Measurements from ENCODE around the gene WNT6. TPM values are rescaled to one million over a fixed set of nuclear protein-coding genes. Genes with fewer than 3 reads are reported as not detected.

Gene WNT6
- total and polyA plus RNA-seq, 4 experiments from 2014 or later, result 0.26 TPM; not detected in 3

- Histone ChIP-seq H3K36me3 (ENCODE audit: insufficient read depth, low read length) (no peaks in the 10 kb centered on the region), H3K4me3 (ENCODE audit: low read length in 2 of 2) (no peak overlapping the region), H3K9me3 (ENCODE audit: control insufficient read depth in 1 of 2, low read length in 2 of 2) (no peaks in the 10 kb centered on the region), H3K27ac (ENCODE audit: low read depth, low read length) (no peak overlapping the region), H3K27me3 (ENCODE audit: insufficient read depth, low read length) (no peaks in the 10 kb centered on the region), H3K4me1 (ENCODE audit: insufficient read depth, low read length) (no peaks in the 10 kb centered on the region)
- Mint-ChIP-seq H3K27ac (no peak overlapping the region), H3K27me3 (peaks cover 14 to 15% of the 10 kb centered on the region in 2 donors), H3K36me3 (no peaks in the 10 kb centered on the region), H3K4me3 (no peak overlapping the region), H3K9me3 (no peaks in the 10 kb centered on the region), H3K4me1 (no peaks in the 10 kb centered on the region)
- CTCF ChIA-PET (ENCODE audit: partially characterized antibody), result no interaction called here
- intact Hi-C loops (cut with micrococcal nuclease), result no loop called here
- POLR2A ChIA-PET (ENCODE audit: partially characterized antibody), result no interaction called here
- DNase-seq, result no peak
Measured at GRCh38 chr2:218823196-218823855, 36.3 kb upstream of the WNT6 start.

- H3K9me3 Mint-ChIP-seq, result no peaks in the 10 kb centered on the region
- ChIA-PET CTCF (ENCODE audit: partially characterized antibody) (no interaction called here), POLR2A (ENCODE audit: partially characterized antibody) (no interaction called here)
- H3K27ac ChIP-seq (ENCODE audit: low read depth, low read length), result no peak overlapping the region
- H3K4me3 ChIP-seq (ENCODE audit: low read length in 2 of 2), result no peak overlapping the region
- no peak for DNase-seq
- H3K27me3 Mint-ChIP-seq, result peaks cover 11 to 16% of the 10 kb centered on the region in 2 donors
- H3K27ac Mint-ChIP-seq, result no peak overlapping the region
- H3K4me1 Mint-ChIP-seq, result no peaks in the 10 kb centered on the region
- intact Hi-C loops (cut with micrococcal nuclease), result no loop called here
- H3K9me3 ChIP-seq (ENCODE audit: control insufficient read depth in 1 of 2, low read length in 2 of 2), result no peaks in the 10 kb centered on the region
- H3K27me3 ChIP-seq (ENCODE audit: insufficient read depth, low read length), result no peaks in the 10 kb centered on the region
- H3K4me1 ChIP-seq (ENCODE audit: insufficient read depth, low read length), result no peaks in the 10 kb centered on the region
- H3K36me3 ChIP-seq (ENCODE audit: insufficient read depth, low read length), result no peaks in the 10 kb centered on the region
- no peaks in the 10 kb centered on the region for H3K36me3 Mint-ChIP-seq
- no peak overlapping the region for H3K4me3 Mint-ChIP-seq
Measured at GRCh38 chr2:218824004-218824403, 35.6 kb upstream of the WNT6 start.

GRCh38 chr2:218826791-218827190, 32.8 kb upstream of the WNT6 start:
- H3K9me3 Mint-ChIP-seq, result no peaks in the 10 kb centered on the region
- Histone ChIP-seq H3K4me3 (ENCODE audit: low read length in 2 of 2) (no peak overlapping the region), H3K27ac (ENCODE audit: low read depth, low read length) (no peak overlapping the region), H3K36me3 (ENCODE audit: insufficient read depth, low read length) (no peaks in the 10 kb centered on the region), H3K27me3 (ENCODE audit: insufficient read depth, low read length) (no peaks in the 10 kb centered on the region), H3K4me1 (ENCODE audit: insufficient read depth, low read length) (no peaks in the 10 kb centered on the region), H3K9me3 (ENCODE audit: control insufficient read depth in 1 of 2, low read length in 2 of 2) (no peaks in the 10 kb centered on the region)
- H3K36me3 Mint-ChIP-seq, result no peaks in the 10 kb centered on the region
- H3K4me1 Mint-ChIP-seq, result no peaks in the 10 kb centered on the region
- peaks cover 14 to 20% of the 10 kb centered on the region in 2 donors for H3K27me3 Mint-ChIP-seq
- intact Hi-C loops (cut with micrococcal nuclease), result no loop called here
- POLR2A ChIA-PET (ENCODE audit: partially characterized antibody), result no interaction called here
- no peak for DNase-seq
- CTCF ChIA-PET (ENCODE audit: partially characterized antibody), result no interaction called here
- H3K4me3 Mint-ChIP-seq, result no peak overlapping the region
- no peak overlapping the region for H3K27ac Mint-ChIP-seq

GRCh38 chr2:218827701-218828476, 31.7 kb upstream of the WNT6 start:
- intact Hi-C loops (cut with micrococcal nuclease), result no loop called here
- no peak overlapping the region for H3K4me3 Mint-ChIP-seq
- CTCF ChIA-PET (ENCODE audit: partially characterized antibody), result no interaction called here
- H3K4me1 Mint-ChIP-seq, result no peaks in the 10 kb centered on the region
- Histone ChIP-seq H3K9me3 (ENCODE audit: control insufficient read depth in 1 of 2, low read length in 2 of 2) (no peaks in the 10 kb centered on the region), H3K27me3 (ENCODE audit: insufficient read depth, low read length) (no peaks in the 10 kb centered on the region), H3K27ac (ENCODE audit: low read depth, low read length) (no peak overlapping the region), H3K36me3 (ENCODE audit: insufficient read depth, low read length) (no peaks in the 10 kb centered on the region), H3K4me3 (ENCODE audit: low read length in 2 of 2) (no peak overlapping the region), H3K4me1 (ENCODE audit: insufficient read depth, low read length) (no peaks in the 10 kb centered on the region)
- H3K27ac Mint-ChIP-seq, result peak overlapping the region in 2 of 7 donors; percentile 3 to 35
- POLR2A ChIA-PET (ENCODE audit: partially characterized antibody), result no interaction called here
- no peak for DNase-seq
- no peaks in the 10 kb centered on the region for H3K9me3 Mint-ChIP-seq
- H3K27me3 Mint-ChIP-seq, result peaks cover 20 to 27% of the 10 kb centered on the region in 2 donors
- H3K36me3 Mint-ChIP-seq, result no peaks in the 10 kb centered on the region

GRCh38 chr2:218828477-218828778, 31.2 kb upstream of the WNT6 start:
- H3K4me3 ChIP-seq (ENCODE audit: low read length in 2 of 2), result no peak overlapping the region
- no peaks in the 10 kb centered on the region for H3K27me3 ChIP-seq (ENCODE audit: insufficient read depth, low read length)
- no peaks in the 10 kb centered on the region for H3K9me3 ChIP-seq (ENCODE audit: control insufficient read depth in 1 of 2, low read length in 2 of 2)
- peaks cover 20 to 29% of the 10 kb centered on the region in 2 donors for H3K27me3 Mint-ChIP-seq
- ChIA-PET CTCF (ENCODE audit: partially characterized antibody) (interaction anchor here (1.0 kb wide), 1 partner anchor 19 kb away, joined by 3 read pairs; no protein-coding TSS in a partner anchor), POLR2A (ENCODE audit: partially characterized antibody) (no interaction called here)
- H3K27ac ChIP-seq (ENCODE audit: low read depth, low read length), result no peak overlapping the region
- H3K4me1 Mint-ChIP-seq, result no peaks in the 10 kb centered on the region
- H3K4me1 ChIP-seq (ENCODE audit: insufficient read depth, low read length), result no peaks in the 10 kb centered on the region
- H3K4me3 Mint-ChIP-seq, result no peak overlapping the region
- H3K9me3 Mint-ChIP-seq, result no peaks in the 10 kb centered on the region
- H3K27ac Mint-ChIP-seq, result no peak overlapping the region
- no peak for DNase-seq
- H3K36me3 Mint-ChIP-seq, result no peaks in the 10 kb centered on the region
- H3K36me3 ChIP-seq (ENCODE audit: insufficient read depth, low read length), result no peaks in the 10 kb centered on the region
- intact Hi-C loops (cut with micrococcal nuclease), result no loop called here

- intact Hi-C loops (cut with micrococcal nuclease), result no loop called here
- Mint-ChIP-seq H3K36me3 (no peaks in the 10 kb centered on the region), H3K4me3 (no peak overlapping the region), H3K27me3 (peaks cover 24 to 41% of the 10 kb centered on the region in 2 donors), H3K4me1 (no peaks in the 10 kb centered on the region), H3K9me3 (peaks cover 0 to 2% (median 0%) of the 10 kb centered on the region in 8 donors), H3K27ac (no peak overlapping the region)
- Histone ChIP-seq H3K4me1 (ENCODE audit: insufficient read depth, low read length) (no peaks in the 10 kb centered on the region), H3K36me3 (ENCODE audit: insufficient read depth, low read length) (no peaks in the 10 kb centered on the region), H3K27me3 (ENCODE audit: insufficient read depth, low read length) (no peaks in the 10 kb centered on the region), H3K4me3 (ENCODE audit: low read length in 2 of 2) (no peak overlapping the region), H3K9me3 (ENCODE audit: control insufficient read depth in 1 of 2, low read length in 2 of 2) (no peaks in the 10 kb centered on the region), H3K27ac (ENCODE audit: low read depth, low read length) (no peak overlapping the region)
- POLR2A ChIA-PET (ENCODE audit: partially characterized antibody), result no interaction called here
- CTCF ChIA-PET (ENCODE audit: partially characterized antibody), result no interaction called here
- DNase-seq, result no peak
Measured at GRCh38 chr2:218829868-218830451, 29.6 kb upstream of the WNT6 start.

- DNase-seq, result no peak
- CTCF ChIA-PET (ENCODE audit: partially characterized antibody), result no interaction called here
- intact Hi-C loops (cut with micrococcal nuclease), result no loop called here
- Mint-ChIP-seq H3K4me3 (no peak overlapping the region), H3K27ac (no peak overlapping the region), H3K4me1 (no peaks in the 10 kb centered on the region), H3K36me3 (no peaks in the 10 kb centered on the region), H3K27me3 (peaks cover 25 to 44% of the 10 kb centered on the region in 2 donors), H3K9me3 (peaks cover 0 to 2% (median 0%) of the 10 kb centered on the region in 8 donors)
- no peaks in the 10 kb centered on the region for H3K36me3 ChIP-seq (ENCODE audit: insufficient read depth, low read length)
- H3K27me3 ChIP-seq (ENCODE audit: insufficient read depth, low read length), result no peaks in the 10 kb centered on the region
- H3K27ac ChIP-seq (ENCODE audit: low read depth, low read length), result no peak overlapping the region
- H3K4me3 ChIP-seq (ENCODE audit: low read length in 2 of 2), result no peak overlapping the region
- no peaks in the 10 kb centered on the region for H3K4me1 ChIP-seq (ENCODE audit: insufficient read depth, low read length)
- H3K9me3 ChIP-seq (ENCODE audit: control insufficient read depth in 1 of 2, low read length in 2 of 2), result no peaks in the 10 kb centered on the region
- POLR2A ChIA-PET (ENCODE audit: partially characterized antibody), result no interaction called here
Measured at GRCh38 chr2:218830526-218831306, 28.9 kb upstream of the WNT6 start.

Measured in CD4-positive, alpha-beta memory T cell (primary cell).